H1 (cell line): ENCODE results near the gene SDF2.

Source experiments
- CEBPB ChIP-seq: IDR thresholded peaks from 2 replicates; pipeline ENCODE4 v1.6.1; 2012; ENCODE audit warnings: low read depth, low read length
- CTCF ChIP-seq, 3 experiments: IDR thresholded peaks; 1 replicate in 2 of 3; 2 replicates in 1 of 3; pipeline versions ENCODE4 v1.5.1 to v1.6.1; 2011; ENCODE audit warnings: low read length in 3 of 3, mild to moderate bottlenecking in 3 of 3, inconsistent platforms in 2 of 3, low read depth in 1 of 3, moderate library complexity in 1 of 3; ENCODE audit not compliant: insufficient read depth in 1 of 3; ENCODE audit errors: control extremely low read depth in 1 of 3
- EZH2 ChIP-seq: fragments of 200-600 bp; sonication (generic); IDR thresholded peaks from 2 replicates; pipeline ENCODE4 v1.7.1; 2012; ENCODE audit warnings: low read depth, mild to moderate bottlenecking, moderate library complexity, low read length, inconsistent platforms; ENCODE audit not compliant: severe bottlenecking
- HDAC2 ChIP-seq, 2 experiments: fragments of 300-600 bp in 1 of 2; sonication (generic) in 1 of 2; IDR thresholded peaks; 2 replicates each; pipeline ENCODE4 v1.6.1; 2011 to 2012; ENCODE audit warnings: low read depth in 2 of 2, low read length in 2 of 2, mild to moderate bottlenecking in 2 of 2, moderate library complexity in 2 of 2, borderline replicate concordance in 1 of 2, inconsistent platforms in 1 of 2
- KDM4A ChIP-seq: IDR thresholded peaks from one replicate; pipeline ENCODE4 v1.7.1; 2012; ENCODE audit warnings: low read depth, mild to moderate bottlenecking, moderate library complexity, low read length, inconsistent platforms; ENCODE audit not compliant: severe bottlenecking
- MAX ChIP-seq: IDR thresholded peaks from 2 replicates; pipeline ENCODE4 v1.6.1; 2012; ENCODE audit warnings: inconsistent platforms
- POLR2A ChIP-seq, 2 experiments: IDR thresholded peaks; 1 replicate in 1 of 2; 2 replicates in 1 of 2; pipeline ENCODE4 v1.6.1; 2011; ENCODE audit warnings: low read depth in 2 of 2, low read length in 2 of 2, mild to moderate bottlenecking in 2 of 2; ENCODE audit errors: control extremely low read depth in 1 of 2
- POLR2AphosphoS5 ChIP-seq: IDR thresholded peaks from 2 replicates; pipeline ENCODE4 v1.6.1; 2011; ENCODE audit warnings: low read depth, low read length
- TBP ChIP-seq: IDR thresholded peaks from 2 replicates; pipeline ENCODE4 v1.6.1; 2011; ENCODE audit warnings: low read depth, low read length, improper control_type of control experiment
- TCF12 ChIP-seq: IDR thresholded peaks from 2 replicates; pipeline ENCODE4 v1.6.1; 2011; ENCODE audit warnings: low read depth, mild to moderate bottlenecking, low read length
- TEAD4 ChIP-seq: IDR thresholded peaks from 2 replicates; pipeline ENCODE4 v1.6.1; 2012; ENCODE audit warnings: low read depth, low read length, inconsistent platforms, mixed read lengths

GRCh38 chr17:28705074-28705659 is 43.5 kb upstream of the SDF2 start:
- TF ChIP-seq CEBPB (no peak), HDAC2 (IDR thresholded peaks at IDR 0.05; ENCODE audit: borderline replicate concordance in 1 of 2, low read depth in 2 of 2, low read length in 2 of 2) (no peak), CTCF (IDR thresholded peaks at IDR 0.05; ENCODE audit: control extremely low read depth in 1 of 3, insufficient read depth in 1 of 3, low read depth in 1 of 3, low read length in 3 of 3) (no peak), POLR2A (IDR thresholded peaks at IDR 0.05; ENCODE audit: control extremely low read depth in 1 of 2, low read depth in 2 of 2, low read length in 2 of 2) (no peak), TBP (no peak), TCF12 (no peak), KDM4A (no peak), EZH2 (no peak), MAX (no peak), POLR2AphosphoS5 (no peak; the same call in 1 of the 2 replicates), TEAD4 (no peak)
